Rectal smooth muscle tissue (tissue), 1 donor: Measurements from ENCODE around the gene SMLR1.

ENCODE experiments used
- H3K27ac ChIP-seq: one replicate; pipeline ENCODE4 v1.7.0; 2013; ENCODE audit warnings: low read depth, low read length, inconsistent platforms
- H3K27me3 ChIP-seq: one replicate; pipeline ENCODE4 v1.7.0; 2013; ENCODE audit warnings: low read length; ENCODE audit not compliant: control insufficient read depth, insufficient read depth
- H3K36me3 ChIP-seq: one replicate; pipeline ENCODE4 v1.7.0; 2013; ENCODE audit warnings: low read length; ENCODE audit not compliant: control insufficient read depth, insufficient read depth
- H3K4me1 ChIP-seq: one replicate; pipeline ENCODE4 v1.7.0; 2013; ENCODE audit warnings: low read length; ENCODE audit not compliant: control insufficient read depth, insufficient read depth
- H3K4me3 ChIP-seq: one replicate; pipeline ENCODE4 v1.7.0; 2013; ENCODE audit warnings: low read length
- H3K9ac ChIP-seq: one replicate; pipeline ENCODE4 v1.7.0; 2013; ENCODE audit warnings: low read length

SMLR1 gene

GRCh38 chr6:130864344-130864743, 37.1 kb downstream of the SMLR1 start:
- H3K36me3 ChIP-seq: peaks cover 3% of the 10 kb centered on the region
- no peaks in the 10 kb centered on the region for H3K4me1 ChIP-seq
- H3K9ac ChIP-seq: no peak overlapping the region
- no peak overlapping the region for H3K4me3 ChIP-seq
- no peak overlapping the region for H3K27ac ChIP-seq
- no peaks in the 10 kb centered on the region for H3K27me3 ChIP-seq

- no peak overlapping the region for H3K4me3 ChIP-seq
- no peak overlapping the region for H3K27ac ChIP-seq
- H3K36me3 ChIP-seq: peaks cover 3% of the 10 kb centered on the region
- H3K9ac ChIP-seq: no peak overlapping the region
- H3K27me3 ChIP-seq: no peaks in the 10 kb centered on the region
- H3K4me1 ChIP-seq: no peaks in the 10 kb centered on the region
Observed at GRCh38 chr6:130865793-130866192, 38.6 kb downstream of the SMLR1 start.

GRCh38 chr6:130869681-130870080, 42.5 kb downstream of the SMLR1 start:
- no peaks in the 10 kb centered on the region for H3K4me1 ChIP-seq
- H3K27me3 ChIP-seq: no peaks in the 10 kb centered on the region
- H3K36me3 ChIP-seq: no peaks in the 10 kb centered on the region
- no peak overlapping the region for H3K4me3 ChIP-seq
- no peak overlapping the region for H3K9ac ChIP-seq
- H3K27ac ChIP-seq: no peak overlapping the region

- Histone ChIP-seq H3K27me3 (no peaks in the 10 kb centered on the region), H3K9ac (no peak overlapping the region), H3K36me3 (no peaks in the 10 kb centered on the region), H3K4me3 (no peak overlapping the region), H3K27ac (no peak overlapping the region), H3K4me1 (no peaks in the 10 kb centered on the region)
Observed at GRCh38 chr6:130870179-130870880, 43.1 kb downstream of the SMLR1 start.

GRCh38 chr6:130872250-130873095, 45.3 kb downstream of the SMLR1 start:
- no peak overlapping the region for H3K27ac ChIP-seq
- H3K4me1 ChIP-seq: no peaks in the 10 kb centered on the region
- H3K36me3 ChIP-seq: peaks cover 3% of the 10 kb centered on the region
- H3K27me3 ChIP-seq: no peaks in the 10 kb centered on the region
- H3K4me3 ChIP-seq: no peak overlapping the region
- no peak overlapping the region for H3K9ac ChIP-seq

GRCh38 chr6:130873746-130874145, 46.5 kb downstream of the SMLR1 start:
- Histone ChIP-seq H3K4me3 (no peak overlapping the region), H3K27ac (no peak overlapping the region), H3K4me1 (no peaks in the 10 kb centered on the region), H3K27me3 (no peaks in the 10 kb centered on the region), H3K9ac (no peak overlapping the region), H3K36me3 (peaks cover 3% of the 10 kb centered on the region)

- Histone ChIP-seq H3K4me1 (no peaks in the 10 kb centered on the region), H3K27me3 (no peaks in the 10 kb centered on the region), H3K27ac (no peak overlapping the region), H3K4me3 (no peak overlapping the region), H3K9ac (no peak overlapping the region), H3K36me3 (peaks cover 3% of the 10 kb centered on the region)
Observed at GRCh38 chr6:130879826-130880225, 52.6 kb downstream of the SMLR1 start.

GRCh38 chr6:130882370-130882769, 55.2 kb downstream of the SMLR1 start:
- Histone ChIP-seq H3K9ac (no peak overlapping the region), H3K4me3 (no peak overlapping the region), H3K27me3 (no peaks in the 10 kb centered on the region), H3K36me3 (no peaks in the 10 kb centered on the region), H3K4me1 (no peaks in the 10 kb centered on the region), H3K27ac (no peak overlapping the region)

- Histone ChIP-seq H3K36me3 (no peaks in the 10 kb centered on the region), H3K4me1 (no peaks in the 10 kb centered on the region), H3K4me3 (no peak overlapping the region), H3K9ac (no peak overlapping the region), H3K27me3 (no peaks in the 10 kb centered on the region), H3K27ac (no peak overlapping the region)
Observed at GRCh38 chr6:130885392-130886192, 58.4 kb downstream of the SMLR1 start.
